ENCODE results near the gene HNF4A.

The HNF4A gene

GRCh38 chr20:44406572-44407137 lies 51.2 kb downstream of the HNF4A start:
- DNase-seq = no peak

DNA sequence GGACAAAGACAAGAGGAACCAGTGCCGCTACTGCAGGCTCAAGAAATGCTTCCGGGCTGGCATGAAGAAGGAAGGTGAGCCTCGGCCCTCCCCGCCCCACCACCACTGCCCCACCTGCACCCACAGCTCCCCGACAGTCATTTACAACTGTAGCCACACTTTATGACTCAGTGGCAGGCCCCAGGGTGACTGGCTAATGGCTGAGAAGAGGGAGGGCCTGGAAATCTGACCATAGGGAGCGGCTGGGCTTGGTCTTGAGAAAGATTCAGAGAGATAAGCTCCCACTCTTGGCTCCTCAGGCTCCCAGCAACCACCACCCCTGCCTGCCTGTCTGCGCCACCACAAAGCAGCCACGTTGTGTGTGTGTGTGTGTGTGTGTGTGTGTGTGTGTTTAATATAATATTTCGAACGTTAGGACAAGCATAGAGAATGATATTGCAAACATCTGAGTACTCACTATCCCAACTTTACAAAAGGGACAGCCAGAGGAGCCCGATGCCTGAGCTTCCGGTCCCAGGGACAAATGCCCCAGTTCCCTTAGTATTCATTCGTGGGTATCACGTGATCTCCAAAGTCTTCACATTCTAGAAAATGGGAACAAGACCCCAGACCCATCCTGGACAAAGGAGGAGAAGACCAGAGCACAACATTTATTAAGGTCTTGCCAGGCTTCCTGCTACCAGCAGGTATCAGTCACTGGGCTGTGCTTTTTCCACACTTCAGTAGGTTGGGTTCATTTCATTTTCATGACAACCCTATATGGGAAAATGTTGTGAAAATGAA lies 52.1 kb downstream of the HNF4A start:
- no peak for DNase-seq

GRCh38 chr20:44409132-44409600 lies 53.7 kb downstream of the HNF4A start:
- no peak for DNase-seq

DNA sequence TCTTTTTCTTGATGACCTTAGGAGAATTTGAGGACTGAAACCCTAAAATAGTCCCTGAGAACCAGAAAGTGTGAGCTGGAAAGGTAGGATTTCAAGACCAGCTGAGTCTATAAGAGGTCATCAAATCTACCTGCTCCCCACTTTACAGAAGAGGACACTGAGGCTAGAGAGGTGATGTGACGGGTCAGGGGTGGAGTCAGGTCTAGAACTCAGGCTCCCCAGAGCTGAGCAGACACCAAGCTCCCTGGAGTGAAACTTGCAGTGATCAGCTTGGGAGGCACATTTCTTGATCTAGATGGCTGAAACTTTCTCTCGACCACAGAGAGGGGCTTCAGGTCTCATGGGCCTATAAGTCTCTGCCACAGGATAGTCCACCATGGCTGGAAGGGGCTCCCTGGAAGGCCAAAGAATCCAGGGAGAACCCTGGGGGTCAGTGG lies 55.1 kb downstream of the HNF4A start:
- DNase-seq = no peak

DNA sequence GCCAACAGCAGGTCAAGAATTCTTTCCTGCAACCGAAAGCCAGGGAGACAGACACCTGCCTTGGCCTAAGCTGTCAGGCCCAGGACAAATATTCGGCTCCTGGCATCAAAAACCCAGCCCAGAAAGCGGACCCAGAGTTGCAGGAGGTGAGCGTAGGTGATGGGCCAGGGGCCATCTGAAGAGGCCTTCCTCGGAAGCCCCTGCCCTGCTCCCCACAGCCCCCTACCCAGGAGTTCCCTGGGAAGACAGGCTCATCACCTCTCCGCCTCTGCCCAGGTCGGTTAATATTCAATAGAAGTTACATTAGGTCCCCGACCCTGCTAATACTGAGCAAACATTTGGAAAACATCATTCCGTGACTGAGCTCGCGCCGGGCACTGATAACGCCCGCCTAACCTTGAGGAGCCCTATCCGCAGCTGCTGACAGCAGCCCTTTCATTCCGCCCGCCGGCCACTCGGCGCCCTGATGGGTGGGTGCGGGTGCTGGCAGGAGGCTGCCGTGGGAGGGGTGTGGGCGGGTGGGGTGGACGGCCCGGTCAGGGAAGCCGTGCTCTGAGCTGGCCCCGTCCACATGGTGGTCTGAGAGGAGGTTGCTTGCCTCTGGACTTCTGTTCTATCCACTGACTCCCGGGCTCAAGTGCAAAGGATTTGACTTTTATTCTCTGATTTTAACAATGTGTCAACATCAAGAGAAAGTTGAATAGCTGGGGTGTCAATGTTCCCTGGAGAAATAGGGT lies 55.7 kb downstream of the HNF4A start:
- no peak for DNase-seq

DNA sequence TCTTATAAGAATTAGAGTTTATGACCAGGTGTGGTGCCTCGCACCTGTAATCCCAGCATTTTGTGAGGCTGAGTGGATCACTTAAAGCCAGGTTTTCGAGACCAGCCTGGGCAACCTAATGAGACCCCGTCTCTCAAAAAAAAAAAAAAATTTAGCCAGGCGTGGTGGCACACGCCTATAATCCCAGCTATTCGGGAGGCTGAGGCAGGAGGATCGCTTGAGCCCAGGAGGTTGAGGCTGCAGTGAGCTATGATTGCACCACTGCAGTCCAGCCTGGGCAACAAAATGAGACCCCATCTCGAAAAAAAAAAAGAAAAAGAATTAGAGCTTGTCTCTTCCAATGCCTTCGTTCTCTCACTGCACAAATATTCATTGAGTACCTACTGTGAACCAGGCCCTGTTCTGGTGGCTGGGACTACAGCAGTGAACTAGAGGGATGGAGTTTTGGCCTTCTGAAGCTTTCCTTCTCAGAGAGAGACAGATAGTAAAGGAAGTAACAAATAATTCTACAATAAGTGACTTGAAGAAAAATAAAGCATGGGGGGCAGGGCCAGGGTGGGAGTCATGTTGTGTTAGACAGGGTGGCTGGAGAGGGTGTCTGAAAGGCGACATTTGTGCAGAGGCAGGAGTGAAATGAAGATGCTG lies 56.4 kb downstream of the HNF4A start:
- DNase-seq = no peak

- DNase-seq = no peak
Observed at GRCh38 chr20:44412402-44413144, 57.1 kb downstream of the HNF4A start.

- no peak for DNase-seq
Observed at GRCh38 chr20:44413575-44414345, 58.3 kb downstream of the HNF4A start.

GRCh38 chr20:44414346-44414714 lies 58.8 kb downstream of the HNF4A start:
- no peak for DNase-seq

DNA sequence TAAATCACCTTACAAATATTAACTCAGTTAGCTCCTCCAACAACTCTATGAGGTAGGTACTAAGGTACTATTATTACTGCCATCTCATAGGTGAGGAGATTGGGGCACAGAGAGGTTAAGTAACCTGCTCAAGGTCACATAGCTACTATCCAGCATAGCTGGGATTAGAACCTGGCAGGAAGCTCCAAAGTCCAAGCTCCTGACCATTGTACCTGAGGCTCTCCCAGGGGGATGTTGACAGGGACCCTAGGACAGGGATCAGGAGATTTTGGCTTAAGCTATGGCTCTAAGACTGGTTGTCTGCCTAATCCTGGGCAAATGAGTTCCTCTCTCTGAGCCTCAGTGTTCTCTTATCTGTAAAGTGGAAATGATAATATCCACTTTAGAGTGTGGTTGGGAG lies 59.3 kb downstream of the HNF4A start:
- no peak for DNase-seq

DNA sequence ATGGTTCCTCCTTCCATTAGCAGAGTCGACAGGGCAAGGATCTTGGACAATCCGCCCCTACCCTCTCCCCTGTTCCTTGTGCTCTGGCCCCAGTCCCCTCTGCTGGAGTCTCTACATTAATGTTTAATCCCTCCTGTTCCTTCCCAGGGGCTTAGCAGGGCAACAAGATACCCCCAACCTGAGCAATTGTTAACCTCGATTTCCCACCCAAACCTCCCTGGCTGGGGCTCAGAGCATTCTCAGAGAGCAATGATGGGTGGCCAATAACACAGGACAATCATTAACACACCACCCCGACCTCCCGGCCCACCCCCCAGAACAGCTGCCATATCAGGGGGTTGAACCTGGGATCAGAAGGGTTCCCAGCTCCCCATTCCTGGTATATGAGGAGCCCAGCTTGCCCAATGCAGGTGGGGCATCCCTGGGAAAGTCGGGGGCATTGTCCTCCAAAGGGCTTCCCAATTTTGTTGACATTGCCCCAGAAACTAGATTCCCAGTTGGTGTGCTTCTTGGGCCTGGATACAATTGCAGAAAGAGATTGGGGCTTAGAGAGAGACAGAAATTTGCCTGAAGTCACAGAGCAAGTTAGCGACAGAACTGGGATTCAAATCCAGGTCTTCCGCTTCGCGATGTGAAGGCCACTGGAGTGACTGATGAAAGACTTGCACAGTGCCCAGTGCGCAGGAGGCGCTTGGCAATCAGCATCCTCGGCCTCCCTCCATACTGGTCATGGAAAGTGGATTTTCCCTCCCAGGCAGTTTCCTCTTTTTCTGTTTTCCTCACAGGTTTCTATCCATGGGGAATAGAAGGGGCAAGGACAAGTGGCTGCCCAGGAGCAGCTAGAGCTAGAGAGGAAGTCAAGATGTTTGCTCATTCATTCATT lies 60.6 kb downstream of the HNF4A start:
- DNase-seq = no peak

DNA sequence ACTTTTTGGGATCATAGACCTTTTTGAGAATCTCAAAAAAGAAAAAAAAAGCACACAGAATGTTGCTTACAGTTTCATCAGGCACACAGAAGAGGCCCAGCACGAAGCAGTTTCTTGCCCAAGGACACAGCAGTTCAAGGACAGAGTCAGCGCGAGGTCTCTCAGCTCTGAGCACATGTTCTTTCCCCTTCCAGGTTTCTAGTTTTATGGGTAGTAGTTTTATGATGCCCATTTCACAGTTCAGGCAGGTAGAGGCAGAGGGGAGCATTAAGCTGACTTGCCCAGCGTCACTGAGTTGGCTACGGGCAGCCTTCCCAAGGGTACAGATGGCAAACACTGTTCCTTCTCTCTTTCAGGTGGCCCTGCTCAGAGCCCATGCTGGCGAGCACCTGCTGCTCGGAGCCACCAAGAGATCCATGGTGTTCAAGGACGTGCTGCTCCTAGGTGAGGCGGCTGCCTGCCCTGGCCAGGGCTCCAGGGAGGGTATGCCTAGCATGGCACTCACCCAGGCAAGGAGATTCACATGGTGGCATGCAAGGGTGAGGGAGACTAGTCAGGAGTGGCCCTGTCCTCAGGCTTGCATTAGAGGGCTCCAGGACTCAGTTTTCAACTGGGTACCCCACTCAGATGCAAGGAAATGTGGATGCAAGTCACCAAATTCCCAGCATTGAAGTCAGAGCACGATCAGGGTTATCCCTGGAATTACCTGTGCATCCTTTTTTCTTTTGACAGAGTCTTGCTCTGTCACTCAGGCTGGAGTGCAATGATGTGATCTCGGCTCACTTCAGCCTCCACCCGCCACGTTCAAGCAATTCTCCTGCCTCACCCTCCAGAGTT lies 62.8 kb downstream of the HNF4A start:
- no peak for DNase-seq

DNA sequence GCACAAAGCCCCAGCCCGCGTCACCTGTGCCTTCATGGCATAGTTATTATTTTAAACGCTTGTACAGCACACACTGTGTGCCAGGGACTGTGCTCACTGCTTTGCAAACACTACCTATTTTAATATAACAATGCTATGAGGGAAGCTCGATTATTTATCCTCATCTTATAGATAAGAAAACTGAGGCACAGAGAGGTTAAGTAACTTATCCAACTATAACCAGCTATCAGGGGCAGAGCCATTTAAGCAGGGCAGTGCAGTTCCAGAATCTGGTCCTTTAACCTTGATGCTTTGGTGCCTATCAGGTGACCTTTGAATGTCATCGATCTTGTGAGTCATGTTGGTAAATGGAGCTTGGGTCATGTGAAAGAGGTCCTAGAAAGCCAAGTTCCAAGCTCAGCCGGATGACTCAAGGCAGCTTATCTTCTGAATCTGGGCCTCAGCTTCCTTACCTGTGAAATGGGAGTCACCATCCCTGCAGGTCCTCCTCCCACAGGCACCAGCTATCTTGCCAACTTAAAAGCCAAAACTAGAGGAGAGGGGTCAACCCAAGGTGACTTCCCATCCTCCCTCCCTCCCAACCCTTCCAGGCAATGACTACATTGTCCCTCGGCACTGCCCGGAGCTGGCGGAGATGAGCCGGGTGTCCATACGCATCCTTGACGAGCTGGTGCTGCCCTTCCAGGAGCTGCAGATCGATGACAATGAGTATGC lies 63.8 kb downstream of the HNF4A start:
- no peak for DNase-seq

DNA sequence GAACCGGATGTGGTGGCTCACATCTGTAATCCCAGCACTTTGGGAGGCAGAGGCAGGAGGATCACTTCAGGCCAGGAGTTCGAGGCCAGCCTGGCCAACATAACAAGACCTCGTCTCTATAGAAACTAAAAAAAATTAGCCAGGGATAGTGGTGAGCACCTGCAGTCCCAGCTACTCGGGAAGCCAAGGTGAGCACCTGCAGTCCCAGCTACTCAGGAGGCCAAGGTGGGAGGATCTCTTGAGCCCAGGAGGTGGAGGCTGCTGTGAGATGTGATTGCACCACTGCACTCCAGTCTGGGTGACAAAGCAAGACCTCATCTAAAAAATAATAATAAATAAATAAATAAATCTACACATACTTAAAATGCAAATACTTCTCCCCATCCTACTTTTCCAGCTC lies 65.0 kb downstream of the HNF4A start:
- DNase-seq = no peak

- no peak for DNase-seq
Observed at GRCh38 chr20:44422083-44422482, 66.6 kb downstream of the HNF4A start.

DNA sequence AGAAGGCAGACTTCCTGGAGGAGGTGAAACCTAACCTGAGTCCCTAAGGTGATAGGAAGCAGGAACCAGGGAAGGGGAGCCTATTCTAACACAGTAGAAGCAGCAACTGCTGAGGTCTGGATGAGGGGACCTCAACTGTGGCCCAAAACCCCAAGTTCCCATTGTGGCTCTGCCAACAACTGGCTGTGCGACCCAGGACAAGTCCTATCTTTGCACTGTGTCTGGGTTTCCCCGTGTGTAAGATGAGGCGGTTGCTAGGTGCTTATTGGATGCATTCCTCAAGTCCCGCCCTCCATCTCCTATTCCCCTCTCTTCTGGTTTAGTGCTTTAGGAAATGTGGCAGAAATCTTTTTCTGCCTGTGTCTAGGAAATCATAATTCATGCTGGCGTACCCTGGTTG lies 68.0 kb downstream of the HNF4A start:
- no peak for DNase-seq

DNA sequence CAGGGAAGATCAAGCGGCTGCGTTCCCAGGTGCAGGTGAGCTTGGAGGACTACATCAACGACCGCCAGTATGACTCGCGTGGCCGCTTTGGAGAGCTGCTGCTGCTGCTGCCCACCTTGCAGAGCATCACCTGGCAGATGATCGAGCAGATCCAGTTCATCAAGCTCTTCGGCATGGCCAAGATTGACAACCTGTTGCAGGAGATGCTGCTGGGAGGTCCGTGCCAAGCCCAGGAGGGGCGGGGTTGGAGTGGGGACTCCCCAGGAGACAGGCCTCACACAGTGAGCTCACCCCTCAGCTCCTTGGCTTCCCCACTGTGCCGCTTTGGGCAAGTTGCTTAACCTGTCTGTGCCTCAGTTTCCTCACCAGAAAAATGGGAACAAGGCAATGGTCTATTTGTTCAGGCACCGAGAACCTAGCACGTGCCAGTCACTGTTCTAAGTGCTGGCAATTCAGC lies 68.6 kb downstream of the HNF4A start:
- DNase-seq = no peak

DNA sequence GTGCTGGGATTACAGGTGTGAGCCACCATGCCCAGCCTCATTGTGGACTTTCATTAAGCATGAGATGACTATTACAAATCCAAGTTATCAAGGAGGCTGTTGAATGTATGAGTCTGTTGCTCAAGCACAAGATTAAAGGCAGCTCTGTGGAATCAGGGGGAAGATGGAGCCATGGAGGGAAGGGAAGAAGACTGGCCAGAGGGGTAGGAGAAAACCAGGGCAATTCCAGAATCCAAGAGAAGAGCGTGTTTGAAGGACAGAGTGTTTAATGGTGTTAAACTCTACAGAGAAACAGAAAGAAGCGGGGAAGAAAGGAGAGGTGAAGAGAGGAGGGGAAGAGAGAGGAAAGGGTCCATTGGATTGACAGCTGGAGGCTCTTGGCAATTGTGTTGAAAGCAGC lies 70.4 kb downstream of the HNF4A start:
- DNase-seq = no peak
